SIG-M5 (cell line): ENCODE data around the gene ACSS3.

Experiments
- DNase-seq: peaks from one replicate; lab custom pipeline; 2025; lab: John Stamatoyannopoulos, UW

The ACSS3 gene

DNA sequence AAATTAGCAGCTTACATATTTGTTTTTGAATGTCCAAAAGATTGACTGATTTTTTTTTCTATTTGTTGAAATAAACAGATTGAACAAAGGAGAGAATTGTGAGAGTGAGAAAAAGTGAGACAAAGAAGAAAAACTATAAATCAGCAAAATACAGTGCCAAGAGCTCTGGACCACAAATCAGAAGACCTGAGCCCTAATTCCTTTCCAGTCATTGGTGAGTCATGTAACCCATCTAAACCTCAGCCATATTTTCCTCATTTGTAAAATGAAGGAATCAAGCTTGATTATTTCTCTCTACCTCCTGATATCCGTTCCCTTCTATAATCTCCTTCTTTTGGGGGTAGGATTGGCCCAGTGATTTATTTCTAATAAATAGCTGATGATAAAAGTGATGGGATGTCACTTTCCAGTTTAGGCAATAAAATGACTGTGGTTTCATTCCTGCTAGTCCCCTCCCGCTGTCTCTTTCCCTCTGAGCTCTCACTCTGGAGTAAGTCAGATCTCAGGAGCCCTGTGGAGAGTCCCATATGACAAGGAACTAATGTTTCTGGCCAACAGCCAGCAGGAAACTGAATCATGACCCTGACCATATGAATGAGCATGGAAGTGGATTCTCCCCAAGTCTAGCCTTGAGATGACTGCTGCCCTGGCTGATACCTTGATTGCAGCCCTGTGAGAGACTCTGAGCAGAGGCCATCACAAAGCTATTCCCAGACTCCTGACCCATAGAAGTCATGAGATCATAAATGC, 218.9 kb downstream of the ACSS3 start:
- no peak for DNase-seq

DNA sequence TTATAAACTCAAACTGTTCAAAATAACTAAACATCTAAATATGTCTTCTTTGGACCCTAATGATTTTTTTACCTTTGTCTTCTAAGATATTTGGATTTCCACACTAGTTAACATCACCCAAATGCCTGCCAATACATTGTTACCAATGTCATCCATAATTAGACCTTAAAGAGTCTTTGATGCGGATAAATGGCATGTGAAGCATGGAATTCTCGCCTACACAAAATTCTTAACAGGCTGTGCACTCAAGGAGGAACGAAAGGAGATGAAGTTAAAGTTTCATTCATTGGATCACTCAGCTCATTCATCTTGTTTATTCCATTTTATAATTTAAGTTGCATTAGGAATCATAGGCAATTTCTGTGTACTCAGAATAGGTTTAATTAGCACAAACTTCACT, 219.7 kb downstream of the ACSS3 start:
- DNase-seq = no peak

DNA sequence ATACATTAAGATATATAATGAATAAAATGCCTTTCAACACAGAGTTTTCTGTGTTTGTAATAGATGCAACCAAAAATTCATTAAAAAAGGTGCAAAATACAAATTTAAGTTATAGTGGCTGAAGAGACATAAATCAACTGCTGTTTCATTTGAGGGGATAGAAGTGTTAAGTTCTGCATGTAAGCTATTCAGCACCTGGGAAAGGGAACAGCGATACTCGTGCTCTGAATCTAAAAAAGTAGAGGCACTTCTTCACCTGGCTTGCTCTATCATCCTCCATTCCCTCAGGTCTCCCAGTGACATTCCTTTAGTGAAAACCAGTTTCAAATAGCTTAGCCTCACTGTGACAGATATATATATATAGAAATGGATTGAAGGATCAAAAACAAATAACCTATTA, 222.6 kb downstream of the ACSS3 start:
- no peak for DNase-seq

DNA sequence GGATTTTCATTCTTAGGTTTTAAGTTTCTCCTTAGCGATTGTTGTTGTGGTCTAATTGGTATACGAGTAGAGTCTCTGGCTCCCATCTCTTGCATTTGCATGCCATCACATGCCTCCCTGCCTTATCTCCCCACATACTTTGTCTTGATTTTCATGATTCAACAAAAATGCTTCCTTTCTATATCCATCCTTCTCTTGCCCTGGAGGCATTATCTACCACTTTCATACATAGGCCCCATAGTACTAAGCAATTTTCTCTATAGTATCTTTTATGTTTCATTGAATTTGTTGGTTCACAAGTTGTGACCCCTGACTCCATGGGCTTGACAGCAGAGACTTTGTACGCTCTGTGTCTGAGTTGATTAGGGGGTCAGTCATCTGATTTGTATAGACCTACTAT, 226.1 kb downstream of the ACSS3 start:
- no peak for DNase-seq
